ENCODE results near the gene ZNF586. TPM values are rescaled to one million over a fixed set of nuclear protein-coding genes. Genes with fewer than 3 reads are reported as not detected.

The ZNF586 gene
- total and polyA plus RNA-seq, 7 donors = 4.8 to 17.3 (median 14.7) TPM

GRCh38 chr19:57825511-57825910 is 56.0 kb downstream of the ZNF586 start:
- Histone ChIP-seq H3K36me3 (peaks cover 0 to 5% (median 0%) of the 10 kb centered on the region in 4 donors), H3K4me1 (peaks cover 0 to 10% (median 6%) of the 10 kb centered on the region in 4 donors), H3K9me3 (no peaks in the 10 kb centered on the region), H3K27ac (no peak overlapping the region), H3K27me3 (no peaks in the 10 kb centered on the region), H3K4me3 (no peak overlapping the region)
- TF ChIP-seq POLR2AphosphoS5 (IDR thresholded peaks at IDR 0.05) (no peak), CTCF (IDR thresholded peaks at IDR 0.05) (no peak), POLR2A (IDR thresholded peaks at IDR 0.05) (no peak), EP300 (IDR thresholded peaks at IDR 0.05) (no peak)
- DNase-seq = no peak
- intact Hi-C loops (cut with DNase I) = no loop called here
- 91 to 95% methylated on average over 6 of the region's 6 CpGs for WGBS, 2 donors

GRCh38 chr19:57829316-57829715 is 59.8 kb downstream of the ZNF586 start:
- no peak for DNase-seq
- intact Hi-C loops (cut with DNase I) = no loop called here
- Histone ChIP-seq H3K4me3 (no peak overlapping the region), H3K27ac (no peak overlapping the region), H3K4me1 (peaks cover 0 to 15% (median 5%) of the 10 kb centered on the region in 4 donors), H3K27me3 (no peaks in the 10 kb centered on the region), H3K9me3 (no peaks in the 10 kb centered on the region), H3K36me3 (no peaks in the 10 kb centered on the region)
- WGBS, 2 donors = 92% methylated on average over 5 of the region's 5 CpGs
- TF ChIP-seq CTCF (IDR thresholded peaks at IDR 0.05) = no peak
- TF ChIP-seq POLR2AphosphoS5 (IDR thresholded peaks at IDR 0.05) = no peak
- TF ChIP-seq EP300 (IDR thresholded peaks at IDR 0.05) = no peak

GRCh38 chr19:57830071-57830602 is 60.7 kb downstream of the ZNF586 start, which contains the start of gene ZNF587B:
Gene ZNF587B (plus strand): TSS chr19:57830299. CDS start chr19:57830529, 230 bp downstream.
- Histone ChIP-seq H3K9me3 (no peaks in the 10 kb centered on the region), H3K27ac (peak within 1 kb of the TSS; percentile 60 to 82 (median 62)), H3K36me3 (no peaks in the 10 kb centered on the region), H3K4me1 (peaks cover 0 to 15% (median 5%) of the 10 kb centered on the region in 4 donors), H3K4me3 (peak within 1 kb of the TSS; percentile 22 to 62 (median 50)), H3K27me3 (no peaks in the 10 kb centered on the region)
- TF ChIP-seq CTCF (IDR thresholded peaks at IDR 0.05) (peak in 2 of 4 experiments; percentile 28 to 43), EP300 (IDR thresholded peaks at IDR 0.05) (no peak), POLR2A (IDR thresholded peaks at IDR 0.05) (no peak), POLR2AphosphoS5 (IDR thresholded peaks at IDR 0.05) (peak in 2 of 4 donors; percentile 15 to 28)
- intact Hi-C loops (cut with DNase I) = no loop called here
- DNase-seq = peak; percentile 75
- WGBS, 2 donors = 63 to 80% methylated on average over 22 of the region's 22 CpGs

Other genes starting within 250 kb of the ZNF586 start
- gene ZNF549, start 242.3 kb upstream of the ZNF586 start, total RNA-seq = 1 to 10 TPM; 4.2 to 6.4 (median 5.5) TPM
- gene ZNF549, start 242.3 kb upstream of the ZNF586 start, polyA plus RNA-seq = 1 to 10 TPM in 2 of 3 donors, under 1 TPM in 1; 0.46 to 2.6 (median 1.2) TPM
- gene ZNF550, start 209.8 kb upstream of the ZNF586 start, total RNA-seq = 1 to 10 TPM; 4.1 to 6.6 (median 5.0) TPM
- 1 to 10 TPM in 2 of 3 donors, under 1 TPM in 1; 0.92 to 3.7 (median 1.2) TPM for gene ZNF550, start 209.8 kb upstream of the ZNF586 start, polyA plus RNA-seq
- 1 to 10 TPM; 3.1 to 5.5 (median 4.2) TPM for gene ZNF416, start 190.8 kb upstream of the ZNF586 start, total RNA-seq
- gene ZNF416, start 190.8 kb upstream of the ZNF586 start, polyA plus RNA-seq = 1 to 10 TPM in 1 of 3 donors, under 1 TPM in 2; 0.23 to 2.2 (median 0.60) TPM
- gene ZIK1, start 185.5 kb upstream of the ZNF586 start, total RNA-seq = 10 to 100 TPM in 1 of 4 donors, 1 to 10 TPM in 3; 4.8 to 10.5 (median 5.9) TPM
- 1 to 10 TPM in 1 of 3 donors, under 1 TPM in 2; 0.23 to 3.9 (median 0.60) TPM for gene ZIK1, start 185.5 kb upstream of the ZNF586 start, polyA plus RNA-seq
- gene ZNF530, start 169.8 kb upstream of the ZNF586 start, total RNA-seq = 10 to 100 TPM in 1 of 4 donors, 1 to 10 TPM in 3; 1.2 to 12.5 (median 3.1) TPM
- 1 to 10 TPM; 1.4 to 3.3 (median 1.8) TPM for gene ZNF530, start 169.8 kb upstream of the ZNF586 start, polyA plus RNA-seq
- 10 to 100 TPM; 10.8 to 23.2 (median 17.0) TPM for gene ZNF134, start 155.4 kb upstream of the ZNF586 start, total RNA-seq
- gene ZNF134, start 155.4 kb upstream of the ZNF586 start, polyA plus RNA-seq = 1 to 10 TPM in 2 of 3 donors, under 1 TPM in 1; 0.92 to 6.5 (median 4.2) TPM
- 10 to 100 TPM; 11.8 to 14.4 (median 12.6) TPM for gene ZNF211, start 136.5 kb upstream of the ZNF586 start, total RNA-seq
- gene ZNF211, start 136.5 kb upstream of the ZNF586 start, polyA plus RNA-seq = 1 to 10 TPM; 1.8 to 6.5 (median 3.0) TPM
- gene ZSCAN4, start 100.7 kb upstream of the ZNF586 start, total RNA-seq = under 1 TPM in 1 of 4 donors, not detected in 3; 0.36 TPM
- gene ZSCAN4, start 100.7 kb upstream of the ZNF586 start, polyA plus RNA-seq = not detected
- gene ZNF551, start 87.7 kb upstream of the ZNF586 start, total RNA-seq = 10 to 100 TPM in 1 of 4 donors, 1 to 10 TPM in 3; 4.2 to 10.7 (median 6.6) TPM
- gene ZNF551, start 87.7 kb upstream of the ZNF586 start, polyA plus RNA-seq = 1 to 10 TPM in 1 of 3 donors, under 1 TPM in 2; 0.60 to 4.1 (median 0.92) TPM
- 1 to 10 TPM; 6.1 to 8.4 (median 7.7) TPM for gene ZNF154, start 60.5 kb upstream of the ZNF586 start, total RNA-seq
- gene ZNF154, start 60.5 kb upstream of the ZNF586 start, polyA plus RNA-seq = 1 to 10 TPM in 1 of 3 donors, under 1 TPM in 1, not detected in 1; under 0.01 to 3.5 TPM
- gene ZNF671, start 42.1 kb upstream of the ZNF586 start, total RNA-seq = 10 to 100 TPM; 10.5 to 14.6 (median 13.5) TPM
- 1 to 10 TPM in 1 of 3 donors, under 1 TPM in 2; 0.60 to 5.2 (median 0.69) TPM for gene ZNF671, start 42.1 kb upstream of the ZNF586 start, polyA plus RNA-seq
- 10 to 100 TPM in 3 of 4 donors, 1 to 10 TPM in 1; 8.3 to 12.5 (median 11.5) TPM for gene ZNF776, start 22.9 kb upstream of the ZNF586 start, total RNA-seq
- 1 to 10 TPM; 2.1 to 7.6 (median 6.6) TPM for gene ZNF776, start 22.9 kb upstream of the ZNF586 start, polyA plus RNA-seq
- 1 to 10 TPM; 2.4 to 7.1 (median 6.7) TPM for gene ZNF552, start 45.2 kb downstream of the ZNF586 start, total RNA-seq
- 10 to 100 TPM; 12.1 to 15.0 (median 13.6) TPM for gene ZNF552, start 45.2 kb downstream of the ZNF586 start, polyA plus RNA-seq
- 10 to 100 TPM in 2 of 4 donors, 1 to 10 TPM in 2; 7.2 to 13.0 (median 9.5) TPM for gene ZNF587B, start 60.6 kb downstream of the ZNF586 start, total RNA-seq
- 1 to 10 TPM; 1.2 to 9.8 (median 2.8) TPM for gene ZNF587B, start 60.6 kb downstream of the ZNF586 start, polyA plus RNA-seq
- gene ZNF587, start 80.2 kb downstream of the ZNF586 start, total RNA-seq = 10 to 100 TPM; 22.8 to 39.0 (median 33.1) TPM
- gene ZNF587, start 80.2 kb downstream of the ZNF586 start, polyA plus RNA-seq = 10 to 100 TPM in 1 of 3 donors, 1 to 10 TPM in 2; 4.2 to 26.8 (median 4.2) TPM
- 10 to 100 TPM in 1 of 4 donors, 1 to 10 TPM in 3; 8.2 to 13.3 (median 9.0) TPM for gene ZNF814, start 119.4 kb downstream of the ZNF586 start, total RNA-seq
- 1 to 10 TPM; 4.2 to 9.7 (median 9.2) TPM for gene ZNF814, start 119.4 kb downstream of the ZNF586 start, polyA plus RNA-seq
- 10 to 100 TPM in 3 of 4 donors, 1 to 10 TPM in 1; 9.4 to 13.7 (median 12.5) TPM for gene ZNF417, start 146.9 kb downstream of the ZNF586 start, total RNA-seq
- 1 to 10 TPM; 1.2 to 5.6 (median 2.1) TPM for gene ZNF417, start 146.9 kb downstream of the ZNF586 start, polyA plus RNA-seq
- gene ZNF418, start 165.7 kb downstream of the ZNF586 start, total RNA-seq = 10 to 100 TPM in 3 of 4 donors, 1 to 10 TPM in 1; 8.3 to 12.5 (median 10.8) TPM
- 1 to 10 TPM in 1 of 3 donors, under 1 TPM in 1, not detected in 1; 0.60 to 2.7 TPM for gene ZNF418, start 165.7 kb downstream of the ZNF586 start, polyA plus RNA-seq
- gene ZNF256, start 178.0 kb downstream of the ZNF586 start, total RNA-seq = 1 to 10 TPM; 2.8 to 4.8 (median 3.8) TPM
- gene ZNF256, start 178.0 kb downstream of the ZNF586 start, polyA plus RNA-seq = 1 to 10 TPM in 2 of 3 donors, under 1 TPM in 1; 0.69 to 3.2 (median 2.4) TPM
- 1 to 10 TPM in 2 of 4 donors, under 1 TPM in 2; 0.66 to 1.5 (median 0.95) TPM for gene C19orf18, start 204.9 kb downstream of the ZNF586 start, total RNA-seq
- under 1 TPM in 1 of 3 donors, not detected in 2; 0.90 TPM for gene C19orf18, start 204.9 kb downstream of the ZNF586 start, polyA plus RNA-seq
- 10 to 100 TPM in 3 of 4 donors, 1 to 10 TPM in 1; 9.8 to 32.1 (median 19.0) TPM for gene ZNF606, start 233.1 kb downstream of the ZNF586 start, total RNA-seq
- gene ZNF606, start 233.1 kb downstream of the ZNF586 start, polyA plus RNA-seq = 1 to 10 TPM; 1.8 to 9.5 (median 3.6) TPM